ENCODE results near the gene CPLX1.

- TF ChIP-seq CTCF (IDR thresholded peaks at IDR 0.05) (no peak), EP300 (IDR thresholded peaks at IDR 0.05) (no peak), POLR2A (IDR thresholded peaks at IDR 0.05) (no peak), POLR2AphosphoS5 (IDR thresholded peaks at IDR 0.05) (no peak)
These were observed 7.6 kb downstream of the CPLX1 start for GRCh38 chr4:818106-818921.
